ENCODE results near the gene EPAS1.

The EPAS1 gene

GRCh38 chr2:46367286-46367685 lies 70.1 kb downstream of the EPAS1 start:
- H3K27ac ChIP-seq, result no peak overlapping the region
- TF ChIP-seq CTCF (conservative IDR thresholded peaks at IDR 0.05), result no peak
- no peak for TF ChIP-seq ZFX (IDR thresholded peaks at IDR 0.05)

- no peak for TF ChIP-seq CTCF (conservative IDR thresholded peaks at IDR 0.05)
- no peak for TF ChIP-seq ZFX (IDR thresholded peaks at IDR 0.05)
Measured at GRCh38 chr2:46368401-46368800, 71.2 kb downstream of the EPAS1 start.

GRCh38 chr2:46369783-46370182 lies 72.6 kb downstream of the EPAS1 start:
- no peak overlapping the region for H3K27ac ChIP-seq
- TF ChIP-seq ZFX (IDR thresholded peaks at IDR 0.05) (no peak), CTCF (conservative IDR thresholded peaks at IDR 0.05) (no peak)

More at GRCh38 chr2:46368401-46368800, 71.2 kb downstream of the EPAS1 start:
- H3K27ac ChIP-seq, result no peak overlapping the region

- TF ChIP-seq ZFX (IDR thresholded peaks at IDR 0.05) (no peak), CTCF (conservative IDR thresholded peaks at IDR 0.05) (no peak)
- no peak overlapping the region for H3K27ac ChIP-seq
Measured at GRCh38 chr2:46371854-46372253, 74.6 kb downstream of the EPAS1 start.

- H3K27ac ChIP-seq, result no peak overlapping the region
- TF ChIP-seq CTCF (conservative IDR thresholded peaks at IDR 0.05), result no peak
- TF ChIP-seq ZFX (IDR thresholded peaks at IDR 0.05), result no peak
Measured at GRCh38 chr2:46372475-46372874, 75.3 kb downstream of the EPAS1 start.

- TF ChIP-seq ZFX (IDR thresholded peaks at IDR 0.05), result no peak
- no peak for TF ChIP-seq CTCF (conservative IDR thresholded peaks at IDR 0.05)
- H3K27ac ChIP-seq, result no peak overlapping the region
Measured at GRCh38 chr2:46373238-46373637, 76.0 kb downstream of the EPAS1 start.

GRCh38 chr2:46375566-46376125 lies 78.4 kb downstream of the EPAS1 start:
- TF ChIP-seq ZFX (IDR thresholded peaks at IDR 0.05), result no peak
- TF ChIP-seq CTCF (conservative IDR thresholded peaks at IDR 0.05), result no peak
- H3K27ac ChIP-seq, result no peak overlapping the region
